Measurements from ENCODE around the gene UTF1. TPM values are rescaled to one million over a fixed set of nuclear protein-coding genes. Genes with fewer than 3 reads are reported as not detected.

UTF1 gene
- total and polyA plus RNA-seq, 2 experiments from 2014 or later, result not detected

- no peak overlapping the region for H3K9ac ChIP-seq
- no peak overlapping the region for H2AFZ ChIP-seq
- no peak overlapping the region for H3K27ac ChIP-seq
- in situ Hi-C loops (cut with MboI), result no loop called here
- no peaks in the 10 kb centered on the region for H3K9me2 ChIP-seq (ENCODE audit: insufficient read depth)
- H3K27me3 ChIP-seq (replicated peaks; ENCODE audit: insufficient read depth), result no peaks in the 10 kb centered on the region
- no peaks in the 10 kb centered on the region for H3K9me3 ChIP-seq (ENCODE audit: low read depth)
- no peaks in the 10 kb centered on the region for H3K36me3 ChIP-seq (ENCODE audit: low read depth)
- no peaks in the 10 kb centered on the region for H4K20me1 ChIP-seq (ENCODE audit: insufficient read depth)
- H3K79me2 ChIP-seq (ENCODE audit: insufficient read depth), result no peaks in the 10 kb centered on the region
- no peak overlapping the region for H3K4me2 ChIP-seq (ENCODE audit: unreplicated experiment)
- no peak for DNase-seq
- no peaks in the 10 kb centered on the region for H3F3A ChIP-seq (ENCODE audit: insufficient read depth)
- no peak for TF ChIP-seq EZH2phosphoT487 (IDR thresholded peaks at IDR 0.05; ENCODE audit: insufficient read depth, low read depth)
- no peak overlapping the region for H3K4me3 ChIP-seq
- 84 to 92% methylated on average over 19 to 21 of the region's 26 CpGs for WGBS, 2 experiments (ENCODE audit: low coverage in 1 of 2, low lambda C conversion rate in 2 of 2, missing lambda C conversion rate in 2 of 2)
- no peaks in the 10 kb centered on the region for H3K4me1 ChIP-seq (ENCODE audit: insufficient read depth)
Observed at GRCh38 chr10:133269367-133269766, 39.4 kb downstream of the UTF1 start.

GRCh38 chr10:133270204-133270603 is 40.2 kb downstream of the UTF1 start:
- Histone ChIP-seq H4K20me1 (ENCODE audit: insufficient read depth) (no peaks in the 10 kb centered on the region), H3K79me2 (ENCODE audit: insufficient read depth) (no peaks in the 10 kb centered on the region), H3K9me2 (ENCODE audit: insufficient read depth) (no peaks in the 10 kb centered on the region), H3K27me3 (replicated peaks; ENCODE audit: insufficient read depth) (no peaks in the 10 kb centered on the region), H3K36me3 (ENCODE audit: low read depth) (no peaks in the 10 kb centered on the region), H3F3A (ENCODE audit: insufficient read depth) (no peaks in the 10 kb centered on the region), H3K4me2 (ENCODE audit: unreplicated experiment) (no peak overlapping the region), H3K4me1 (ENCODE audit: insufficient read depth) (no peaks in the 10 kb centered on the region), H3K4me3 (no peak overlapping the region), H3K9me3 (ENCODE audit: low read depth) (no peaks in the 10 kb centered on the region), H2AFZ (no peak overlapping the region), H3K9ac (no peak overlapping the region), H3K27ac (no peak overlapping the region)
- 83 to 85% methylated on average over 20 of the region's 20 CpGs for WGBS, 2 experiments (ENCODE audit: low coverage in 1 of 2, low lambda C conversion rate in 2 of 2, missing lambda C conversion rate in 2 of 2)
- TF ChIP-seq EZH2phosphoT487 (IDR thresholded peaks at IDR 0.05; ENCODE audit: insufficient read depth, low read depth) (no peak), EZH2 (IDR thresholded peaks at IDR 0.05; ENCODE audit: insufficient read depth, poor library complexity, severe bottlenecking) (no peak)
- in situ Hi-C loops (cut with MboI), result no loop called here
- DNase-seq, result no peak

GRCh38 chr10:133270773-133271297 is 40.8 kb downstream of the UTF1 start:
- TF ChIP-seq EZH2phosphoT487 (IDR thresholded peaks at IDR 0.05; ENCODE audit: insufficient read depth, low read depth) (no peak), EZH2 (IDR thresholded peaks at IDR 0.05; ENCODE audit: insufficient read depth, poor library complexity, severe bottlenecking) (no peak)
- no peaks in the 10 kb centered on the region for H3K79me2 ChIP-seq (ENCODE audit: insufficient read depth)
- no peaks in the 10 kb centered on the region for H3K27me3 ChIP-seq (replicated peaks; ENCODE audit: insufficient read depth)
- no peaks in the 10 kb centered on the region for H3F3A ChIP-seq (ENCODE audit: insufficient read depth)
- H3K9me3 ChIP-seq (ENCODE audit: low read depth), result no peaks in the 10 kb centered on the region
- in situ Hi-C loops (cut with MboI), result no loop called here
- H2AFZ ChIP-seq, result no peak overlapping the region
- WGBS, 2 experiments (ENCODE audit: low coverage in 1 of 2, low lambda C conversion rate in 2 of 2, missing lambda C conversion rate in 2 of 2), result 86 to 89% methylated on average over 19 of the region's 19 CpGs
- no peak overlapping the region for H3K27ac ChIP-seq
- H3K9me2 ChIP-seq (ENCODE audit: insufficient read depth), result no peaks in the 10 kb centered on the region
- no peak overlapping the region for H3K4me3 ChIP-seq
- no peaks in the 10 kb centered on the region for H4K20me1 ChIP-seq (ENCODE audit: insufficient read depth)
- DNase-seq, result no peak
- H3K36me3 ChIP-seq (ENCODE audit: low read depth), result no peaks in the 10 kb centered on the region
- H3K9ac ChIP-seq, result no peak overlapping the region
- no peaks in the 10 kb centered on the region for H3K4me1 ChIP-seq (ENCODE audit: insufficient read depth)
- no peak overlapping the region for H3K4me2 ChIP-seq (ENCODE audit: unreplicated experiment)

- in situ Hi-C loops (cut with MboI), result no loop called here
- 70 to 74% methylated on average over 29 to 35 of the region's 35 CpGs for WGBS, 2 experiments (ENCODE audit: low coverage in 1 of 2, low lambda C conversion rate in 2 of 2, missing lambda C conversion rate in 2 of 2)
- DNase-seq, result no peak
Observed at GRCh38 chr10:133271521-133272300, 41.7 kb downstream of the UTF1 start.

More at GRCh38 chr10:133271521-133272300, 41.7 kb downstream of the UTF1 start:
- Histone ChIP-seq H3K4me3 (no peak overlapping the region), H4K20me1 (ENCODE audit: insufficient read depth) (no peaks in the 10 kb centered on the region), H3K27me3 (replicated peaks; ENCODE audit: insufficient read depth) (no peaks in the 10 kb centered on the region), H3K9me3 (ENCODE audit: low read depth) (no peaks in the 10 kb centered on the region), H3K4me2 (ENCODE audit: unreplicated experiment) (no peak overlapping the region), H3K27ac (no peak overlapping the region), H3K9ac (no peak overlapping the region), H3K36me3 (ENCODE audit: low read depth) (no peaks in the 10 kb centered on the region), H2AFZ (no peak overlapping the region), H3F3A (ENCODE audit: insufficient read depth) (no peaks in the 10 kb centered on the region), H3K4me1 (ENCODE audit: insufficient read depth) (no peaks in the 10 kb centered on the region), H3K79me2 (ENCODE audit: insufficient read depth) (no peaks in the 10 kb centered on the region), H3K9me2 (ENCODE audit: insufficient read depth) (no peaks in the 10 kb centered on the region)
- TF ChIP-seq EZH2phosphoT487 (IDR thresholded peaks at IDR 0.05; ENCODE audit: insufficient read depth, low read depth) (no peak), EZH2 (IDR thresholded peaks at IDR 0.05; ENCODE audit: insufficient read depth, poor library complexity, severe bottlenecking) (no peak)

All from GM23248 (cell line).